ENCODE measurements around the gene CD163L1.

The CD163L1 gene

DNA sequence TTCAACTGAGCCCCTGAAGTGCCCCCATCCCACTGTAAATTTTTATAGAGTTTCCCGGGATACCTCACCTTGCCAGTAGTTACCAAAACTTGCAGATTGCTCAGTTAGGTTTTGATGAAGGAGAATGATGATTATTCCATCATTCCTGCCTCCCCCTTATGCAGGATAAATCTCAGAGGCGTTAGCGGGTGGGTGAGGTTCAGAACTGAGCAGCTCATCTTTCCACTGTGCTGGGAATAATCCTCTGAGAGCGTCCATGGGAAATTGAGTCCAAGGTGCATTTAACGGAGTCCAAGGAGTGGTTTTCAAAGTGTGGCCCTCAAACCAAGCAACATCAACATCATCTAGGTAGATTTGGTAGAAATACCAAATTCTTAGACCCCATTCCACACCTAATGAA lies 121.4 kb downstream of the CD163L1 start:
- no peak for DNase-seq

DNA sequence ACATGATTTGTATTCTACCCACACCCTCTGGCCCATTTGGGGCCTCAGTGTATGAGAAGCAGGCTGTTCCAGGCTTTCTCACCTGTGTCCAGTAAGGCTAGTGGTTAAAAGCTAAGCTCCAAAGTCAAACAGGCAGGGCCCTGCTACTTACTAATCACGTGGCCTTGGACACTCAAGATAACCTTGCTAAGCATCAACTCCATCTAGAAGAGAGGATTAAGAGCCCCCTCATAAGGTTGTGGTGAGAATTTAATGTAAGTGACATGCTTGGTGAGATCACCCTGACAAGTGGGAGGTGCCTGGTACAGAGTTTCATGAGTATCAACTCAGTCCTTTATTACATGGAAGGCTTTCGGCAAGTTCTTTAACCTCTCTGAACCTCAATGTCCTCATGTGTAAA lies 122.3 kb downstream of the CD163L1 start:
- DNase-seq, result no peak

DNA sequence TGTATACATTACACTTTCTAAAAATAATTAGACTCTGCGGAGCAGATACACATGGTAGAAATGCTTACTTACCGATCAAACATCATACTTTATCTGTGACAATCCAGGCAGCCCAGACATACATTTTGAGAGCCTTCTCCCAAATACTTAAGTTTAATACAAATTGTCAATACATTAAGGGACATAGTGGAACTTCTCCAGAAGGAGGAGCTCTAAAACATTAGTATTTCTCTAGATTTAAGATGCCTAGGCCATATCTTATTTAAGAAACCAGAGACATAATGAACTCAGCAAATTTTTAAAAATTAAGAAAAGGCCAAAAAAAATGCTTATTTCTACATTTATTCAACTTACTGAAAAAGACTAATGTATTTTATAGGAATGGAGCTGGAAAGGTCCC lies 124.0 kb downstream of the CD163L1 start:
- peak in 1 of 2 donors; percentile 13 for DNase-seq

DNA sequence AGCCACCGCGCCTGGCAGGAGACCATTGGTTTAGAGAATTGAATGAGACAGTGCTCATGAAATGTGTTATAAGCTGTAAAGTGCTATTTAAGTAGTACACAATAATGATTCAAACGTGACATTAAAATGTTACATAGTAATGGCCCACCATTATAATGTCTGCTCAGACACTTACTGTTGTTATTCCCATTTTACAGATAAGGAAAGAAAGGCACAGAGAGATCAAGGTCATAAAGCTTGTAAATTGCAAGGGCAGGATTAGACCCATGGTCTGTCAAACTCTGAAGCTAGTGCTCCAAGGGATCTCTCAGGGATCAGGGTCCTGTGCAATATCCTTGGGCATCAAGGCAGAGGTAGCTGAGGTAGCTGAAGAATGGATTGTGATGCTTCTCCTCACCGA lies 133.9 kb downstream of the CD163L1 start:
- no peak for DNase-seq

Measured in inflammatory macrophage (primary cell).